Smooth muscle cell of the brain vasculature (primary cell): ENCODE data around the gene CLSTN2.
"Not testable (repeated sequence)": the region's sequence is repeated elsewhere in the genome, so short reads cannot be mapped to it uniquely, and the experiment has no call there.

Experiments used
- DNase-seq: peaks from one replicate; pipeline ENCODE4 v3.0.0-alpha.2; 2012; ENCODE audit warnings: low read depth, low spot score

CLSTN2 gene

DNA sequence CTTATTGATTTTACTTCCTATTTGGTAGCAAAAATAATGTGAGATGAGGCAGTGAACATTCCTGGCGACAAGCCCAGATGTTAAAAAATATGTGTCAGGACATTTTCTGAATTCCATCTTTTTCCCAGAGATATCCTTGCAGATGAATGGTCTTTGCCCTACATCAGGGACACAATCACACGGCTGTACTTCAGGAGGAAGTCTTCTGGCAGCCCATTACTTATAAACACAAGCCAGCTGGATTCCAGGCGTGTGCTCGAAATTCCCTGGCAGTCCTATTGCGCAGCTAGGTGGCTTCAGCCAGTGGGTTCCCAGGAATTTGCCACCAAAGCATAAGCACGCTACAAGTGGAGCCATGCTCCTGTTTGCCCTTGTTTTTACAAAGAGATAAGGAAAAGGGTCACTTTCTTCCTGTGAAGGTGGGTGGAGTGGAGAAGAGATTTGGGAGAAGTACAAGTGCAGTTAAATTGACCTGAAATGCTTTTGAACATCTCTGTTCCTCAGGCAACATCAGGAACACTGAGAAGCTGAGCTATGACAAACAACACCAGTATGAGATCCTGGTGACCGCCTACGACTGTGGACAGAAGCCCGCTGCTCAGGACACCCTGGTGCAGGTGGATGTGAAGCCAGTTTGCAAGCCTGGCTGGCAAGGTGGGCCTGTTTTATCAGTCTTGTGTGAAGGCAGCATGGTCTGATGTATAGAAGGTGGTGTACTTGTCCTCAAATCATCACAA lies 485.8 kb downstream of the CLSTN2 start:
- no peak for DNase-seq

DNA sequence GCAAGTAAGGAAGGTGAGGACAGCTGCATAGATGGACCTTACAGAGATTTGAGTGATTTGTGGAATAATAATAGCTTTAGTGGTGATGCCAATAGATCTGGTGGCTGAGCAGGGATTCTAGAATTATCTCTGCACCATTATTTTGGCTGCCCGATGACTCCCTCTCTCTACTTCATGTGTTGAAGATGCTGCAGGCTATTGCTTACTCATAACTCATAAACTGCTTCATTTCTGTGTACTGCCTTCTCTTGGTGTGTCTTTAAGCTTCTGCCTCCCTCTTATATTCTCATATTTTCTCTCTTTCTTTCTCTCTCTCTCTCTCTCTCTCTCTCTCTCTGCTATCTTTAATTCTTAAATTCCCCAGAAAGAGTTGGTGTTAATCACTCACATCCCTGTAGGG lies 486.9 kb downstream of the CLSTN2 start:
- no peak for DNase-seq

DNA sequence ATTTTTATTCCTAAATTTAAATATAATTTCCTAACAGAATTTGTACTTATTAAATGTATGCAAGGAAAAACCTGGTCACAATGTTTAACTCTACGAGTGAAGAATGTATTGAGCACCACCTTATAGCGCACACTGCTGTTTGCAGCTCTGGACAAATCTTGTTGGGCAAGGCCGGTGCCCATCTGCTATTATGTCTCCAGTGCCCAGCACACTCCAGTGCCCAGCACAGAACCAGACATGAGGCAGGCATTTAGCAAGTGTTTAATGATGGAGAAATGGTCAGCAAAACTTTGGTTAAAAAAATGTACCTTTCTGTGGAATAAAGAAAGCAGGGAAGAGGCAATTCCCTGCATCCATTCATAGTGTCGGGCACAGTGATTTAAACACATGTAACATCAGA lies 488.2 kb downstream of the CLSTN2 start:
- no peak for DNase-seq

DNA sequence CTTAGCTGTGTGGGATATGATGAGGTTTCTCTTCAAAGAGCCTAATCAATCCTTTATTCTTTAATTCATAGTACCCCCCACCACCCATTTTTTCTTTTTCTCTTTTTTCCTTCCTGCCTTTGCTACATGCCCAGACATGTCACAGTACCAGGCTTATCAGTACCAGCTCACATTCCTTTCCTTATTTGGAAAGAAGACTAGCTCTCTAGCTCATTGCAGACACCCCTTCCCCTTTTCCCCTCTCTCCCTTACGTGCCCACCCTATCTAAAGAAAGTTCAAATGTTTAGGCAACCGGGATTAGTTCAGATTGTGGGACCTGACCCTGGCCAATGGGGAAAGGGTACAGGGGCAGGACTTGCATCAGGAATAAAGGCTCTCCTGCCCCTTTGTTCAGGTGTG lies 488.6 kb downstream of the CLSTN2 start:
- DNase-seq, result not testable (repeated sequence)

DNA sequence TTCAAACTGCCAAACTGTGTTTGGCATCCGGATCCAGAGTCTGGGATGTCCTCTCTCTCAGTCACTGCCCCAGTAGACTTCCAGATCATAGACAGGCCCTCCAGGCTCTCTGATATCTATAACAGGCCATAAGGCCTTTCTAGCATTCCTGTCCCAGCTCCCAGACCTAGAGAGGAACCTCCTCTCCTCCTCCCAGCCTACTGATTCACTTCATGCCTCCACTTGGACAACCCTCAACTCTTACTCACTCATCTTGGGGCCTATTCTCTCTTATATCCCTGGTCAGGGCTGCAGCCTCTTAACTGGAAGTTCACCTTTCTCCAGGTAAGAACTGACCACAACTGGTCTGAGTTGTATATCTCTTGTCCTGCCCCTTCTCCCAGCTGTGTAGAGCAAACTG lies 489.2 kb downstream of the CLSTN2 start:
- DNase-seq, result no peak

DNA sequence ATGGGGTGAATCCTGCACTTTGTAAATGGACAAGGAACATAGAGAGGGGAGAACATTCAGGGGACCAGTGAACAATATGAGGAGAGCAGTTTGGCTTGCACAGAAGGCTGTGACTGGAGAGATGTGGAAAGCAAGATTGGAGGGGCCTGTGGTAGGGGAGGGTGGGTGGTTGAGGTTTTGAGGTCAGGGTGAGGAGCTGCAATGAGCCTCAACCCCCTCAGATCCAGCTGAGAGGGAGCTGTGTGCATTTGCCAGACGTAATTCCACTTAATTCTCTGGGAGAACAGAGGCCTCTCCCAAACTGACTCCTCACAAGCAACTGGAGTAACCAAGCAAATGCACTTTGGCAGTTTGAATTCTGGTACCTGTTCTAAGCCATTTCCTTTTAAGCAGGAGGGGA lies 489.7 kb downstream of the CLSTN2 start:
- DNase-seq, result no peak

DNA sequence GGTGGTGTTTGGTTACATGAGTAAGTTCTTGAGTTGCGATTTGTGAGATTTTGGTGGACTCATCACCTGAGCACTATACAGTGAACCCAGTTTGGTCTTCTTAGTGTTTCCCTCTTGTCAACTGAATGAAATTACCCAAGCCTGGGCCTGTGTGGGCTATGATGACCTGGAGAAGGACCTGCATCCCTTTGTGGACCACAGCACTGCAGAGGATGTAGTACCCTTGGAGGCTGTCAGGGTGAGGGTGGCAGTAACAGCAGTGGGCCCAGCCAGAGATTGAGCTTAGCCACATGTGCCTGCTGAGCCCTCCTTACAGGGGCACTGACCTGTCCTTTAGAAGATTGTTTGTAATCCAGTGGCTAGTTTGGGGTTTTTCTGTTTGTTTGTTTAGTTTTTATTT lies 492.8 kb downstream of the CLSTN2 start:
- DNase-seq, result no peak

DNA sequence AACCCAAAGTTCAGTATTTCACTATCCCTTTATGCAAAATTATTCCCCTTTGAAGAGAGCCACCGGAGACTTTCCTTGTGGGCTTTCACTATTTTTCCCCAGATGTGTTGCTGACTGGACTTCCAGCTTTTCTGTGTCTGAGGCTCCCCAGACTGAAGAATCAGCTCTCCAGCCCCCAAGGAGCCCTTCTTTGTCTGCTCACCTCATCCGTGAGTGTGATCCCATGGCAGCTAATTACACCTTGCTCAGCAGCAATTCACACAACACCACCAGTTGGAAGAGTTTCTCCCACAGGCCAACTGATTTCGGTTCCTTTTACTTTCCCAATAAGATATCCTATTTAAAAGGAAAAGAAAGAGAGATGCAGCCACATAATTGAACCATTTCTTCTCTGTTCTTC lies 493.4 kb downstream of the CLSTN2 start:
- DNase-seq, result no peak

DNA sequence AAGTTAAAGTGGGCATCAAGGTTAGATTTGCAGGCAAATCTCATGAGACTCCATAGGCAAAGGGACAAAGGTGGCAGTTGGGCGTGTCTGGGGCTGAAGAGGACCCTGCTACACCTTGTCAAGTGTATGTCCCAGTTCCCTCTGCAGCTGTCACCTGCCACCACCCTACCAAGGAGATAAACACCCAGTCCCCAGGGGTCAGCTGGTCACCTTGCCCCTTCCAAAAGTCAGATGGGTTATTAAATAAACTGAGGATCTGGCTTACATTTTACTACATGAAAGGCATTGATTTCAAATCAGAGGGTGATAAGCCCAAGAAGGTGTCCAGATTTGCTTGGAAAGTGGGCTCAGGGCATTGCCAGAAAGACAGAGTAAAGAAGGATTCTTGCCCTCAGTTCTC lies 494.8 kb downstream of the CLSTN2 start:
- no peak for DNase-seq

DNA sequence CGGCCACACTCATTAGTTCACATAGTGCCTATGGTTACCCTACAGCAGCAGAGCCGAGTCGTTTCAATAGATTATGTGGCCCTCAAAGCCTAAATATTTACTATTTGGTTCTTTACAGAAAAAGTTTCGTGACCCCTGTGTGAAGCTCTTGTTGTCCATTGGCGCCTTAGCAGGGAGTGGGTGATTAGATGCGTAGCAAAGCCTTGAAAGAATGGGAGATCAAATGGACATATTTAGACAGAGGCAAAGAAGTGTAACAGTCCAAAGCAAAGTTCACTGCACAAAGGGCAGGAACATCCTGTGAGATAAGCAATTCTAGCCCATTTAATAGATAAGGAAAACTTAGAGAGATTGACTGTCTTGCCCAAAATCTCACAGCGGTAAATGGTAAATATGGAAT lies 495.5 kb downstream of the CLSTN2 start:
- no peak for DNase-seq

DNA sequence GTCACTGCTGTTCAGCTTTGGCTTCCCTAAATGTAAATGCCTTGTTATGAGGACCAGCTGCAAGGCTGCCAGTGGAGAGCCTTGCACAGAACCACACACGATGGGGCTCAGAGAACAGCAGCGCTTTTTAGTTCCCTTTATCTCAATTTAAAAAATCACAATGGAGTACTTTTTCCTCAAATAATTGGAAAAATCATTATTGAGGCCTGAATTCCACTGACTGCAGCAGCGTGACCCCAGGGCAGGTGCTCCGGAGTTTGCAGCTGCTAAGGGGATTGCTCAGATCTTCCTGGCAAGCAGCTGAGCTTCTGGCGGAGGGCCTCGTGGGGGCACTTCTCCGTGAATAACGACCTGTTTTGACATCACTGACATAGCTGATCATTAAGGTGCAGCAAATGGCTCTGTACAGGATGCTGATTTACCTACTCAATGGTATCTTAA lies 497.3 kb downstream of the CLSTN2 start:
- DNase-seq, result no peak

DNA sequence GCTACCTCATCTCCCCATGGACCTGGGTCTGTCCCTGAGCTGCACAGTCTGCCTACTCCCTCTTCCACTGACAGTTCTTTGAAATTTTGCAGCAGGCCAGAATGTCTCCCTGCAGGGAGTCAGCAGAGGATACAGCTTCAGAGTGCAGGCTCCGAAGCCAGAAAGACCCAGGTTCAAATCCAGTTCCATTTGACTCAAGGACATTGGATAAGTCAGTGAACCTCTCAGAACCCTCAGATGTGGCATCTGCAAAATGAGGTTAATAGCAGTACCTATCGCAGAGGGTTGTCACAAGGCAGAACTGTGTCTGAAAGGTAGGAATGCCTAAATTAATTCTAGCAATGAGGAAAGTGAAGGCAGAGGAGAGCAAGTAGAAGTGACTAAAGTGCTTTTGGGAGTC lies 498.4 kb downstream of the CLSTN2 start:
- no peak for DNase-seq

DNA sequence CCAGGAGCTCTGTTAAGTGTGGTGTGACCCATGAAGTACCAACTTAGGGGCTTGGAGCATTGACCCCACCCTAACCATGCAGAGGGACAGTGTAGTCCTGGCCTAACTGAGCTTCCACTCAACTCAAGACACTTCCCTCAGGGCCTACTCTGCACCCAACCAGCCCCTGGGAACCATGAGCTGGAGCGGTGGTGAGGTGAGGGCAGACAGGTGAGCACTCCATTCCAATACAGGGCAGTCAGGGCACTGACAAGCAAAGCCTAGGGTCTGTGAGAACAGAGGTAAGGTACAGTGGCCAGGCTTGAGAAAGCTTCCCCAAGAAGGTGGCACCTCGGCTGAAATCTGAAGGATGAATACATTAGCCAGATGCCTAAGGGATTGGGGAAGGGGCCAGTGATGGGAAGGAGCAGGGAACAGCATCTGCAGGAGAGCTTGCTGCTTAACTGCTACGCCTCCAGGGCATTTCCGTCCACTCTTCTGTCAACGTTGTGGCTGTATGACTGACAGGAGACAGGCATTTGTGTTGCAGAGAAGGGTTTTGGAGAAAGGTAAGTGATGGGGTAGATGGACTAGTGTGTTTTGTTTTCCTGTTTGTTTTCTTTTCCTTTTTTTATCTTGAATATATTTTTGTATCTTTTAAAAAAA lies 499.4 kb downstream of the CLSTN2 start:
- DNase-seq, result no peak

DNA sequence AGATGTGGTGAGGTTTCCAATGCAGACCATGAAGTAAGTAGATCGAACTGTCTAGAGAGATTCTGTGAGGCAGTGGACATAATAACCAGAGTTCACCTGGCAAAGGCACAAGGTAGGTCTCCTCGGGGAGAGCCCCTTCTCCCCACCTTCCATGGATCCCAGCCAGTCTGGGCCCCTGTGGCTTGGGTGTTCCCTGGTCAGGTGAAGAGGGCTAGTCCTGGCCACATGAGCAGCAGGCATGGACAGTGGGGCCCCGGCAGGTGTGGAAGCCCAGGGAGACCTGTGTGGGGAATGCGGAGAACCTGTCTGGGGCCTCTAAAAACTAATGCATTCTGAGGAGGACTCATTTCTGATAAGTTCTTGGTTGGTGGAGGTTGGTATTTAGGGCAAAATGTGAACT lies 501.4 kb downstream of the CLSTN2 start:
- DNase-seq, result no peak

DNA sequence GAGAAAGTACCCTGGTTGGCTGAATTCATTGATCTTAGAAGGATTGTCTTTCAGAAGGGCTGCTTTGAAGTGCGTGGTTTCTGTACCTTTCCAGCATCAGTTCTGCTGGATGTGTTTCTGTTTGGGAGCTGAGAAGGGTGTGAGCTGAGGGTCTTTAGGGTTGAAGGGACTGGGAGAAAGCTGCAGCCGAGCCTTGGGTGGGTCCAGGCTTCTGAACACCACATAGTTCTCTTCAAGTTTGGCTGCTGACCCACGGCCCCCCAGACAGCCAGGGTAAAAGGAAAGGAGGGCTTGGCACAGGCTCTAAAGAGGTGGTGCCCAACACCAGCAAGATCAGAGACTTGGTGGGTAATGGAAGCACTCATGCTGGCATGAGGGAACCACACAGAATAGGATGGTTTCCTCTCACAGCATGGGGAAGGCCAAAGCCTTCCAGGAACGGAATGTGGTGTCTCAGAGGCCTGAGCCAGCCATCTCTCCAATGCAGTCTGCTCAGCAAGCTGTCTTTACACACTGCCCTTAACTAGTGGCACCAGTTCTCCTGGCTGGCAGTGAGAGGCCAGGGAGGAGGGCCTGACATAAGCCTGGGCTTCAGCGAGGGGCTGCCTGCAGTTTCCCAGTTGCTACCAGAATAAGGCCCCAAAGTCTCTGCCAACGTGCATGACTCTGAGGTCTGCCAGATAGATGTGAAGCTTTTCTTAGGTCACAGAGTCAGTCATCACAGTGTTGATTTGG lies 503.9 kb downstream of the CLSTN2 start:
- DNase-seq, result no peak

DNA sequence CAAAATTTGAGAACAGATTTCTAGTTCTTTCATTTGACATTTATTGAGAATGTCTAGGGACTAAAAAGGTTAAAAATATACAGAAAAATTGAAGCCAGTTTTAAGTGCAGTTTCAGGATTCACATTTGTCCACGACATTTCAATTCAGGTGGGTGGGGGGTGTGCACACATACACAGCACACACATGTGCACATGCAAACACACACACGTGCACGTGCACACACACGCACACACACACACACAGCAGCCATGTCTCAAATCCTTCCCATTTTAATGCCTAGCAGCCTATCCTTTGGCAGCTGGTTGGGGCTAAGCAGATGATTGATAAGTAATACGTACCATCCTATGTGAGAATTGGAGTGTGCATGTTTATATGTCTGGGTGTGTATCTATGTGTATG lies 504.5 kb downstream of the CLSTN2 start:
- no peak for DNase-seq

DNA sequence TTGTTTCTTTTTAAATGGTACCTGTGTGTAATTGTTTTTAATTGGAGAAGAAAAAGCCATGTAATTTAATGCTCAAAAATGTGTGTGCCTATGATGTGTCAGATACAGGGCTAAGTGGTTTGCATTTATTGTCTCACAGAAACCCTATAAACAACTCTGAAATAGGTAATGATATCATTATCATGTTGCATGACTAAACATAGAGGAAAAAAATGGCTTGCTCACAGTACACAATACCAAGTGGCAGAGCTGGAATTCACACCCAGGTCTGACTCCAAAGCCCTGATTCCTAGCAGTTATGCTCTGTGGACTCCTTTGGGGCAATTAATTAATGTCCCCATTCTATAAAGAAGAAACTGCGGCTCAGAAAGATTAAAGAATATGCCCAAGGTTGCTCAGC lies 505.5 kb downstream of the CLSTN2 start:
- DNase-seq, result no peak

DNA sequence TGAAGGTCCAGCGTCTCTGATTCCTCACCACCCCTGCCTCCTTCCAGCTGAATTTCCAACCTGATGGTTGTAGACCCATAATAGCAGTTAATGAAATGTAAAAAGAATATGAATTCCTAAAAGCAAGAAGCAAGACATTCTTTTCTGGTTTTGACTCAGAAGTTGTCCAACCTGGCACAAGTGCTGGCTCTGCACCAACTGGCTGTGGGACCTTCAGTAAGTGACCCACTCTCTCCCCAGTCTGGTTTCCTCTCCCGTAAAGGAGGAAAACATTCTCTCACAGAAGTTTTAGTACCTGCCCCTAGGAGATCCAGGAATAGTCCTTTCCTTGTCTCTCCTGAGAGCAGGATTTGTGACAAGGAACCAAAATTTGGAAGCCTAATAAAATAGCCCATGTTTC lies 506.0 kb downstream of the CLSTN2 start:
- DNase-seq, result no peak

DNA sequence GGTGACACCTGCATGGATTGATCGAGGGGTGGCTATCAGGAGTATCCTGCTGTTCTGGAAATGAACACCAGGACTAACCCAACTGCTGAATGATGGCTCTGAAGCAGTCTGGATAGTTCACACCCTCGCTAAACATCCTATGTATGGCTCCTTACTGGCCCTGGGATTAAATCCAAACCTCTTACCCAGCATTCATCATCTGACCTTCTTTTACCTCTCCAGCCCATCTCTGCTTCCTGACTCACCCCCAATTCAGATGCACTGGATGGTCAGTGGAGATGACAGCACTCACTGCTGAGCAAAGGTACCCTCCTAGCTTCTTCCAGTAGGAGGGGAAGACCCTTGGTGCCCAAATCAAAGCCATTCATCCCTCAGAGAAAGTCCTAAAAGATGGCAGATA lies 507.6 kb downstream of the CLSTN2 start:
- no peak for DNase-seq

DNA sequence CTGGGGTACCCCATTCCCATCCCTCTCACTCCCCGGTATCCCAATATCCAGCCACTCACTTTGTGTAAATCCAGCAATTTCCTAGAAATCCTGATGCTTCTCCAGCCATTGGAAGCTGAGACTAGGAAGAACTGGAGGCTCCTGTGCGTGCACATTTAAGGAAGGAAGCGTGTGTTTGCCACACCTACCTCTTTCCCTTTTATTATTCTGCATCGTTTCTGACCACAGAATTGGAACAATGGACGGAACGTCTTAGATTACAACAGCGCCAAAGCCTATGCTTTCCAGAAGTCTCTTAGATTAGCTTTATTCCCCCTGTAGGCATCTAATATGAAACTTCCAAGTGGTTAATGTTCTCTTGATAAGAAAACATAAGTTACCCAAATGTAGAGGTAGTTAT lies 508.1 kb downstream of the CLSTN2 start:
- no peak for DNase-seq

DNA sequence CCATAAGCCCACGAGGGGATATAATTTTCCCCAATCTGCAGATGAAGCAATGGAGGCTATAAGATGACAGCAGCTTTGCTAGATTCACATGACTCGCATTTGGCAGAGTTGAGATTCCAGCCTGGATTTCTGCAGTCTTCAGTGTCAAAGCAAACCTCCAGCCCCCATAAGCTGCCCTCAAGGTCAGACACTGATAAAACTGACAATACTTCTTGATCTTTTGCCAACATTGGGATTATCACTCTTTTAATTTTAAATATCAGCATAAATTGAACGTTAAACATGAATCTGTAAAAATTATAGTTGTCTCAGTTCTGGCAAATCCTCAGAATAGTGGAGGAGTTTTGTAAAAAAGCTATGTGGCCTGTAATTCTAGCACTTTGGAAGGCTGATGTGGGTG lies 508.8 kb downstream of the CLSTN2 start:
- DNase-seq, result no peak

DNA sequence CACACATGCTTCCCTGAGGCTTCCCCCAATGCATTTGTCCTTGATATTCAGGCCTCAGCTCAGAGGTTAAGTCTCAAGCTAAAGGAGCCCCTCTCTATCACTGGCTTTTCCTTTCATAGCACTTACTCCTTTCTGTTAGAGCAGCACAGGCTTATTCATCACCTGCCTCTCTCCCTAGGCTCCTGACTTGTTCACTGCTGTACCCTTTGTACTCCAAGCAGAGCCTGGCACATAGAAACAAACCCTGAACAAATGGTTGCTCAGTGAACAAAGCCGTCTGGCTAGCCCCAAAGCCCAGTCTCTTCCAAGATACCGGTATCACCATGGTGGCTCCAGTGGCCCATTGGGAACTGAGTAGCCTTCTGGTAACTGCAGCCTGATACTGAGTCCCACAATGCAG lies 511.7 kb downstream of the CLSTN2 start:
- no peak for DNase-seq

DNA sequence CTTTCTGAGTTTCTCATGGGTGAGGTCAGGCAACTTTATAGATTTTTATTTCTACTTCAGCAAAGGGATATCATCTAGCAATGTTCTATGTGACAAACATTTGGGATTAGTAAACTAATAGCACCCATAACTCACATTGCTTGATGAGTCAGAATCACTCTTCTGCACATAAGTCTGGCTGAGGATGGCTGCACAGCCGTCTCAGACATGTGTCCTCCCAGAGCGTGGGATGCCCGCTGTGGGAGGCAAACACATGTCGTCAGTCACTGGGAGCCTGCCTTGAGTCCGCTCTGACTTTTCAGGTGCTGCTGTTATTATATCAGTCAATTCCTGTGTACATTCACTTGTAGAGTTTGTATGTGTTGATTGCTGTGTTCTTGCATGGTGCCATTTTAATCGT lies 512.2 kb downstream of the CLSTN2 start:
- DNase-seq, result no peak
